ENCODE measurements around the gene MND1. TPM values are rescaled to one million over a fixed set of nuclear protein-coding genes. Genes with fewer than 3 reads are reported as not detected.
"Not testable (repeated sequence)": the region's sequence is repeated elsewhere in the genome, so short reads cannot be mapped to it uniquely, and the experiment has no call there.

MND1 gene
- total RNA-seq, 1 experiment from 2014 or later: 47.1 TPM

- Histone ChIP-seq H3K9me2 (replicated peaks; ENCODE audit: insufficient read depth, low read length) (no peaks in the 10 kb centered on the region), H3K36me3 (ENCODE audit: insufficient read depth, low read length) (no peaks in the 10 kb centered on the region), H3K4me3 (ENCODE audit: low read length) (no peak overlapping the region), H3K27ac (ENCODE audit: low read length) (no peak overlapping the region), H4K20me1 (ENCODE audit: insufficient read depth, low read depth, low read length) (no peaks in the 10 kb centered on the region), H2AFZ (ENCODE audit: low read length) (no peak overlapping the region), H3K9ac (ENCODE audit: low read length) (no peak overlapping the region), H3K27me3 (ENCODE audit: low read length) (no peaks in the 10 kb centered on the region), H3K79me2 (ENCODE audit: low read length) (no peaks in the 10 kb centered on the region), H3K9me3 (ENCODE audit: low read length) (no peaks in the 10 kb centered on the region), H3K4me2 (ENCODE audit: low read depth, low read length, poor library complexity, severe bottlenecking) (no peak overlapping the region), H3K4me1 (ENCODE audit: low read length) (peaks cover 7% of the 10 kb centered on the region; the same call in 1 of the 2 replicates)
- DNase-seq: no peak
Observed at GRCh38 chr4:153451911-153452657, 107.6 kb downstream of the MND1 start.

GRCh38 chr4:153452658-153453378 is 108.3 kb downstream of the MND1 start:
- H3K9me3 ChIP-seq (ENCODE audit: low read length): no peaks in the 10 kb centered on the region
- no peaks in the 10 kb centered on the region for H3K36me3 ChIP-seq (ENCODE audit: insufficient read depth, low read length)
- no peaks in the 10 kb centered on the region for H4K20me1 ChIP-seq (ENCODE audit: insufficient read depth, low read depth, low read length)
- no peak overlapping the region for H3K9ac ChIP-seq (ENCODE audit: low read length)
- no peak overlapping the region for H3K27ac ChIP-seq (ENCODE audit: low read length)
- H3K9me2 ChIP-seq (replicated peaks; ENCODE audit: insufficient read depth, low read length): no peaks in the 10 kb centered on the region
- H3K4me1 ChIP-seq (ENCODE audit: low read length): peaks cover 10% of the 10 kb centered on the region
- no peaks in the 10 kb centered on the region for H3K79me2 ChIP-seq (ENCODE audit: low read length)
- DNase-seq: no peak
- H3K4me2 ChIP-seq (ENCODE audit: low read depth, low read length, poor library complexity, severe bottlenecking): no peak overlapping the region
- no peak overlapping the region for H2AFZ ChIP-seq (ENCODE audit: low read length)
- H3K4me3 ChIP-seq (ENCODE audit: low read length): no peak overlapping the region
- no peaks in the 10 kb centered on the region for H3K27me3 ChIP-seq (ENCODE audit: low read length)

- Histone ChIP-seq H3K4me3 (ENCODE audit: low read length) (no peak overlapping the region), H3K4me1 (ENCODE audit: low read length) (peaks cover 10% of the 10 kb centered on the region), H3K9me2 (replicated peaks; ENCODE audit: insufficient read depth, low read length) (no peaks in the 10 kb centered on the region), H2AFZ (ENCODE audit: low read length) (no peak overlapping the region), H3K36me3 (ENCODE audit: insufficient read depth, low read length) (no peaks in the 10 kb centered on the region), H3K27ac (ENCODE audit: low read length) (no peak overlapping the region), H3K9ac (ENCODE audit: low read length) (no peak overlapping the region), H3K79me2 (ENCODE audit: low read length) (no peaks in the 10 kb centered on the region), H4K20me1 (ENCODE audit: insufficient read depth, low read depth, low read length) (no peaks in the 10 kb centered on the region), H3K4me2 (ENCODE audit: low read depth, low read length, poor library complexity, severe bottlenecking) (no peak overlapping the region), H3K27me3 (ENCODE audit: low read length) (no peaks in the 10 kb centered on the region), H3K9me3 (ENCODE audit: low read length) (no peaks in the 10 kb centered on the region)
- no peak for DNase-seq
Observed at GRCh38 chr4:153453402-153453801, 108.9 kb downstream of the MND1 start.

GRCh38 chr4:153458969-153459368 is 114.5 kb downstream of the MND1 start:
- Histone ChIP-seq H3K27ac (ENCODE audit: low read length) (no peak overlapping the region), H3K36me3 (ENCODE audit: insufficient read depth, low read length) (no peaks in the 10 kb centered on the region), H3K27me3 (ENCODE audit: low read length) (no peaks in the 10 kb centered on the region), H3K4me2 (ENCODE audit: low read depth, low read length, poor library complexity, severe bottlenecking) (no peak overlapping the region), H3K79me2 (ENCODE audit: low read length) (no peaks in the 10 kb centered on the region), H3K4me1 (ENCODE audit: low read length) (peaks cover 4% of the 10 kb centered on the region), H3K4me3 (ENCODE audit: low read length) (no peak overlapping the region), H4K20me1 (ENCODE audit: insufficient read depth, low read depth, low read length) (no peaks in the 10 kb centered on the region), H3K9me3 (ENCODE audit: low read length) (no peaks in the 10 kb centered on the region), H3K9me2 (replicated peaks; ENCODE audit: insufficient read depth, low read length) (no peaks in the 10 kb centered on the region), H2AFZ (ENCODE audit: low read length) (no peak overlapping the region), H3K9ac (ENCODE audit: low read length) (no peak overlapping the region)
- DNase-seq: no peak

GRCh38 chr4:153461549-153461948 is 117.1 kb downstream of the MND1 start:
- not testable (repeated sequence) for H3K4me3 ChIP-seq (ENCODE audit: low read length); H3K4me2 ChIP-seq (ENCODE audit: low read depth, low read length, poor library complexity, severe bottlenecking); H3K36me3 ChIP-seq (ENCODE audit: insufficient read depth, low read length); H3K79me2 ChIP-seq (ENCODE audit: low read length); H3K9me2 ChIP-seq (replicated peaks; ENCODE audit: insufficient read depth, low read length); H3K9me3 ChIP-seq (ENCODE audit: low read length); H4K20me1 ChIP-seq (ENCODE audit: insufficient read depth, low read depth, low read length); DNase-seq; H3K27ac ChIP-seq (ENCODE audit: low read length); H3K9ac ChIP-seq (ENCODE audit: low read length); H2AFZ ChIP-seq (ENCODE audit: low read length); H3K27me3 ChIP-seq (ENCODE audit: low read length)
- H3K4me1 ChIP-seq (ENCODE audit: low read length): peaks cover 19% of the 10 kb centered on the region

- H3K9me3 ChIP-seq (ENCODE audit: low read length): no peaks in the 10 kb centered on the region
- no peak overlapping the region for H3K4me2 ChIP-seq (ENCODE audit: low read depth, low read length, poor library complexity, severe bottlenecking)
- no peak overlapping the region for H2AFZ ChIP-seq (ENCODE audit: low read length)
- H3K27me3 ChIP-seq (ENCODE audit: low read length): no peaks in the 10 kb centered on the region
- no peaks in the 10 kb centered on the region for H3K9me2 ChIP-seq (replicated peaks; ENCODE audit: insufficient read depth, low read length)
- H3K4me3 ChIP-seq (ENCODE audit: low read length): no peak overlapping the region
- H3K9ac ChIP-seq (ENCODE audit: low read length): no peak overlapping the region
- H3K79me2 ChIP-seq (ENCODE audit: low read length): peaks cover 4% of the 10 kb centered on the region; the same call in 1 of the 2 replicates
- H3K36me3 ChIP-seq (ENCODE audit: insufficient read depth, low read length): no peaks in the 10 kb centered on the region
- DNase-seq: no peak
- H3K27ac ChIP-seq (ENCODE audit: low read length): no peak overlapping the region
- peaks cover 38% of the 10 kb centered on the region for H3K4me1 ChIP-seq (ENCODE audit: low read length)
- peaks cover 11% of the 10 kb centered on the region; the same call in 1 of the 2 replicates for H4K20me1 ChIP-seq (ENCODE audit: insufficient read depth, low read depth, low read length)
Observed at GRCh38 chr4:153464068-153464467, 119.6 kb downstream of the MND1 start.

Small RNA genes lying within 50 kb of the gene (small RNA-seq; reads per million reads assigned to genes)
- gene RN7SL419P: not detected

Other genes starting within 250 kb of the MND1 start
- 0.76 and 0.97 TPM in 2 replicates for gene TRIM2, start 140.2 kb upstream of the MND1 start, total RNA-seq (2014; rRNA removed; shearing (Covaris generic); ENCODE audit: low replicate concordance)
- gene TMEM131L, start 121.7 kb downstream of the MND1 start, total RNA-seq (2014; rRNA removed; shearing (Covaris generic); ENCODE audit: low replicate concordance): 28.0 and 54.8 TPM in 2 replicates